HT1080 (cell line): ENCODE measurements around the gene TP53BP1. TPM values are rescaled to one million over a fixed set of nuclear protein-coding genes. Genes with fewer than 3 reads are reported as not detected.

Source experiments
- DNase-seq: peaks from one replicate; pipeline ENCODE4 v3.0.0-alpha.2; 2015; ENCODE audit warnings: low read depth
- total RNA-seq: library from RNA; depleted of rRNA; stranded (reverse); fragments of >200 nt; shearing (Covaris generic); gene quantifications from 2 replicates; pipeline ENCODE4 v1.2.3, GENCODE V29; 2014

Gene TP53BP1
- total RNA-seq, 1 experiment from 2014 or later: 23.4 TPM

GRCh38 chr15:43521419-43521818, 28.5 kb upstream of the TP53BP1 start:
- DNase-seq: no peak

DNA sequence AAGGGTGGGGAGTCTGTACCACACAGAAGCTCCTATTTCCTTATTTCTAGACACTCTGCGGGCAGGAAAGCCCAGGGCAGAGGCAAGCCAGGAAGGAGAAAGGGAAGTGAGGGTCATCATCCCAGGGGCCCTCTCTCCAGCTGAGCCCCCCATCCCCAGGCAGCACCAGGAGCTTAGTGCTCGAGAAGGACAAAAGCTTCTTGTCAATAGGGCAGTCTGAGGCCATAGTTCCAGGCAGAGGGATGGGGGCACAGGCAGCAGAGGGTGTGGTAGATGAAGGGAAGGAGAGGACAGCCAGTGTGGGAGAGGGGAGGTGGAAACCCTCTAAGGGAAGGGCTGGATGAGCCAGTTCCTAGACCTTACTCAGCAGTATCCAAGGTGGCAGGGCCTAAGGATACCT, 27.2 kb upstream of the TP53BP1 start:
- DNase-seq: no peak

GRCh38 chr15:43519196-43519595, 26.2 kb upstream of the TP53BP1 start:
- no peak for DNase-seq

GRCh38 chr15:43518197-43518761, 25.3 kb upstream of the TP53BP1 start:
- no peak for DNase-seq

DNA sequence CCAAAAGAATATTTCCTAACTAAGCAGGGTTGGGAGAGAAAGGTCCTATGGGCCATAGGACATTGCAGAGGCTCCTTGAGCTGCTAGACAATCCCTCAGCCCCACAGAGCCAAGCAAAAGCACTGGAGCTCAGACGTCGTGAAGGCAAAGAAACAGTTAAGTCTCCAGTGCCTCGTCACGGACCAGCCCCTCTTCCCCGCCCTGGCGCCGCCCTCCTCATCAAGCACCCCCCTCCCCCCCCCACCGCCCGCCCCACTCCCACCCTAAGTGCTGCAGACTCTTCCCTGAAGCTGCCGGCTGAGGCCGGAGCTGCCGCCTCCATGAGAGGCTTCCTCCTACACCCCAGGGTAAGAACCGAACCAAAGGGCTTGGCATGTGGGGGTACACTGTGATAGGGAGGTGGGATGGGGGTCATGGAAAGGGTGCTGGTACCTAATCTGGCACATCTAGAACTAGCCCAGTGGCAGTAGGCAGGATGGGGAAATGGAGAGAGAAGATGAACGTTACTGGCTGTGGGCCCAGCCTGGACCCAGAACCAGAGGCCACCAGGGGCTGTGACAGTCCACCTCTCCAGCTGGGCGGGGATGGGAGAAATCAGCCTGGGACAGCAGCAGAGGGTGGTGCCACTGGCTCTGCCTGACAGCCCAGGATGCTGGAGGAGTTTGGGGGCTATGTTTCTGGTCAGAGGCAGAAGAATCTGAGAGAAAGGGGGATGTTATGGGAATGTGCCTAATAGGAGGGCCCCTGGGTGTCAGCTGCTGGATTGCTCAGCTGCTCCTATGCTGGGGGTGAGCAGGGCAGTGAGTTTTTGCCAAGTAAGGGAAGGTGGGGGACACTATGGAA, 24.6 kb upstream of the TP53BP1 start, which contains the start of gene MAP1A:
Gene MAP1A (plus strand): TSS at position 255 of the 843 bp plus-strand sequence. CDS start 3,866 bp downstream, outside the sequence.
- DNase-seq: no peak

DNA sequence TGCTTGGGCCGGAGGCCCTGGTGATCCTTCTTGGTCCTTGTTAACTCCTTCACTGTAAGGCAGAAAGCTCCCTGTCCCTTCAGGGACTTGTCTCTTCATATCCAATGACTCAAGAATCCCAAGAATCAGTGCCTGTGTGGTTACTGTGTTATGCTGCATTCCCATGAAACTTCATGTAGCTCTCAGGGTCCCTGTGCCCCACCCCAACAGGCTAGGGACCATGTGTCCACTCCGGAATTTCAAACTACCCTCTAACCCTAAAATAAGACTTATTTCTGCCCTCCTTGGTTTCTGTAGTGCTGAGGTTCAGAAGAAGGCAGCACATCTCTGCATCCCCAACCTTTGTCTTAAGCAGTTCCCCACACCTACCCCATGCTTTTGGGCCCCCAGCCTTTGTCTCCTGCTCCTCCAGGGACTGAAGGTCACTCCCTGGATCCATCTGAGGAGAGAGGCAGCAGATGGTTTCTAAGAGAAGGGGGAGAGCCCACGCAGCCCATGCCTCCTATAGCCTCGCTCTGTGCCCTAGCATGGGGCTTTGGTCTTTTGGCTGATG, 23.9 kb upstream of the TP53BP1 start:
- no peak for DNase-seq

DNA sequence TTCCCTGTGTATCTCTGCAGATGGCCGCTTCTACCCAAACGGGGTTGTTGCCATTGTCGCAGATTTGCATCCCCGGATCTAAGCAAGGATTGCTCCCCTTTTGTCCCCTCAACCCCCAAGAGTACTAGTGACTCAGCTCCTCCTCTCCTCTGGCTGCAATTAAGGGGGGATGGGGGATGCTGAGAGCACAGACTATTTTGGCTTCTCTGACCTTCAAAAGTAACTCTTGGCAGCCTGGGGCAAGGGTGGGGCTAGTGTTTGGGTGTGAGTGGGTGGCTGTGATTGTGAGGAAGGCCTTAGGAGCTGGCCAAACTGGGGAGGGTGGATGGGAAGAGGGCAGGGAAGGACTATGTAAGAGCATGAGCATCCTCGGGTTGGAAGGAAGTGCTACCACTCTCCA, 23.2 kb upstream of the TP53BP1 start:
- DNase-seq: no peak

GRCh38 chr15:43515741-43516140, 22.8 kb upstream of the TP53BP1 start:
- DNase-seq: no peak

- DNase-seq: peak; percentile 30
Observed at GRCh38 chr15:43514241-43515057, 21.5 kb upstream of the TP53BP1 start.

- no peak for DNase-seq
Observed at GRCh38 chr15:43513550-43513949, 20.6 kb upstream of the TP53BP1 start.

GRCh38 chr15:43511012-43511885, 18.3 kb upstream of the TP53BP1 start:
- peak; percentile 45 for DNase-seq

- DNase-seq: peak; percentile 99
Observed at GRCh38 chr15:43510200-43511011, 17.4 kb upstream of the TP53BP1 start.

DNA sequence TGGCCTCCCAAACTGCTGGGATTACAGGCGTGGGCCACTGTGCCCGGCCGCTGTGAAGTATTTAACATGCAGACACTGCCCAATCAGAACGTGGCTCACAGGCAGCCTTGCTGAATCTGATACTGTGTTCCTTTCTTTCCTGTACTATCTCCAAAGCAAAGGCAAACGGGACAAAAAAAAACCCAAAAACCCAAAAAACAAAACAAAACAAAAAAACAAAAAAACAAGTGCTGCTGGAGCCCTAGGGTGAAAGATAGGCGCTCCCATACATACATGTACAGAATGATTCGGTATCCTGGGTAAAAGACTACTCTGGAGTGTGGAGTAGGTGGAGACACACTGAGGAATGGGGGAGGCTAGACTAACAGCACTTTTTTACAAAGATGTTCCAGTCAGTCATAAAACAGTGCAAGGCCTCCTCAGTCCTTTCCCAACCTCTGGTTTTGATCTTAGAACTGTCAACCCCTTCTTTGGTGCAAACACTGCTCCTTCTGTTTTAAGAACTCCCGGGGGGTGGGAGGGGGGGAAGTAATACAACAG, 16.8 kb upstream of the TP53BP1 start:
- peak; percentile 29 for DNase-seq

DNA sequence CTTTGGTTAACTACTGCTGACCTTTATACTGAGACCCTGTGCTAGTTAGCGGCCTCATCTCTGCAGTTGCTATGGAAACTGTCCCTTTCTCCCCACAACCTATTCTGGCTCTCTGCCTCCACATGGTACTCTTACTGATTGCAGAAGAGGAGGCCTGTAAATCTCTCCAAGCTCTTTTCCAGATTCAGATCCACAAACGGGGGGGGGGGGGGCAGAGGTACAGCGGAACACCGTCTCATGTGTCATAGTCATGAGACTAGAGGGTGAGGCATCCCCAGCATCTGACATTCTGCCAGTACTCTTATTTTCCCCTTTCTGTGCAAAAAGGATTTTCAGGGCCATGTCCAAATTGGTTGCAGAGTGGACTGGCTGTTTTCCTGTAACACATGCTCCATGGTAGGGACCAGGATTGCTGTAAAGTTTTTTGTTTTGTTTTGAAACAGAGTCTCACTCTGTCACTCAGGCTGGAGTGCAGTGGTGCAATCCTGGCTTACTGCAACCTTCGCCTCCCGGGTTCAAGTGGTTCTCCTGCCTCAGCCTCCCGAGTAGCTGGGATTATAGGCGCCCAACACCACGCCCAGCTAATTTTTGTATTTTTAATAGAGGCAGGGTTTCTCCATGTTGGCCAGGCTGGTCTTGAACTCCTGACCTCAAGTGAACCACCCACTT, 16.2 kb upstream of the TP53BP1 start:
- DNase-seq: peak; percentile 43

DNA sequence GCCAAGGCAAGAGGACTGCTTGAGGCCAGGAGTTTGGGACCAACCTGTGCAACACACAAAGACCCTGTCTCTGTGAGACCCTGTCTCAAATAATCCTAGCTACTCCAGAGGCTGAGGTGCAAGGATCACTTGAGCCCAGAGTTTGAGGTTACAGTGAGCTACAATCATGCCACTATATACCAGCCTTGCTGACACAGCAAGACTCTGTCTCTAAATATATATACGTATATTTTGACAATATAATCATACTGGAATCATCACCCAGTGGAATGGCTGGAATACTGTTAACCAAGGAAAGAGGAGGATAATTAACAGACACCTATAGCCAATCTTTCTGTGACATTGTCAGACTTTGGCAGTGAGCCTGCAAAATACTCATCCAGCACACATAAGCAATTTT, 15.5 kb upstream of the TP53BP1 start:
- no peak for DNase-seq

GRCh38 chr15:43505738-43506137, 12.8 kb upstream of the TP53BP1 start:
- DNase-seq: peak; percentile 21

- no peak for DNase-seq
Observed at GRCh38 chr15:43499635-43500034, 6.7 kb upstream of the TP53BP1 start.

DNA sequence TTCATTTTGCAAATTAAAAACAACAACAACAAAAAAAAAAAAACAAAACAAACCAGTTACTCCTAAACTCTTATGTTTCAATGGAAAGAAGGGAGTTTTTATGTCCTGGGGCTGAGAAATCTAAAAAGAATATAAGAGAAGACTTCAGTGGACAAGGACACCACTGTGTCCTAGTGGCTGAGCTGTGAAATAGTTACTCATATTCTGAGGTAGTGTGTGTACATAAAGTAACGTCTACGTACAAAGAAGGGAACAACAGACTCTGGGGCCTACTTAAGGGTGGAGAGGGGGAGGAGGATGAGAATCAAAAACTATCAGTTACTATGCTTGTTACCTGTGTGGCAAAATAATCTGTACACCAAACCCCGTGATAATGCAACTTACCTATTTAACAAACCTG, 6.0 kb upstream of the TP53BP1 start:
- DNase-seq: no peak
